DMS53 (cell line): ENCODE measurements around the gene CREB5.
"Not testable (repeated sequence)": the region's sequence is repeated elsewhere in the genome, so short reads cannot be mapped to it uniquely, and the experiment has no call there.

Experiments used
- DNase-seq: peaks from one replicate; lab custom pipeline; 2025; lab: John Stamatoyannopoulos, UW

The CREB5 gene

DNA sequence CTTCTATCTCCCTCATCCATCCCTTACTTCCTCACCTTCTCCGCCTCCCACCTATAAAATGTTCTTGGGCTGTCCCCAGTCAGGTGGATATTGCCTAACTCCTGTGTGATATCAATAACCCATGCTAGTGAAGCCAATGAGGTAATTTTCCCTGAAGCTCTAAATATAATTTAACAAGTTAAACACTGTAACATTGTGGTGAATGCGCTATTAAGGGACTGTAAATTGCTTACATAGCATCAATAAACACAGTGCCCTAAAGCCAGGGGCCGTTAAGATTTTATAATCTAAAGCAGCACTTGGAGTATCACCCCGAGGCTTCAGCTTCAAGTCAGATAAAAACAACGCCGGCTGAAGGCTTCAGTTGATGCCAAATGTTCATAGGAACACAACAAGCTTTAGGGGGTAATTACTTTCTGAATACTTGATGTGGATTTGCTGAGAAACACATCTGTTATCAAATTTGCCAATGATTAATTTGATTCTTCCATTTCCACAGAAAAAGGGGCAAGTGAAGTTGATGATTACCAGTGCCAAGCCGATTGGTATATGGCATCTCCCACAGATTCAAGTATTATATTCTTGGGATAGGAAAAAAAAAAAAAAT is 138.4 kb downstream of the CREB5 start:
- DNase-seq: no peak

DNA sequence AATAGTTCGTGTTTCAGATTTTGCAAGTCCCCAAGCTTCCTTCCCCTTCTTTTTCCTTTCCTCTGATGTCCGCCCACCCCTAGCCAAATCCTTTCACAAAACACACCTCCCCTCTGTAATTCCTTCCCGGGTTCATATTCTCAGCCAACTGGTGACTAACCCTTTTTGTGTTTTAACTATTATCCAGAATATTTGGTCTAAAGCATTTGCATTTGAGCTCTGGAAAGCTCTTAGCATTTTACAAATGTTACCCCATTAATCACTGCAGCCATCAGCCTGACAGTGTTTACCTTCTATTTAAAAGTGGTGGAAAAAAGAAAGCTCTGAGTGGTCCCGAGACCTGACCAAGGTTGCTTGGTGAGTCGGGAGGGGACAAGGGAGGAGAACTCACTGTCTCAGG is 139.0 kb downstream of the CREB5 start:
- no peak for DNase-seq

DNA sequence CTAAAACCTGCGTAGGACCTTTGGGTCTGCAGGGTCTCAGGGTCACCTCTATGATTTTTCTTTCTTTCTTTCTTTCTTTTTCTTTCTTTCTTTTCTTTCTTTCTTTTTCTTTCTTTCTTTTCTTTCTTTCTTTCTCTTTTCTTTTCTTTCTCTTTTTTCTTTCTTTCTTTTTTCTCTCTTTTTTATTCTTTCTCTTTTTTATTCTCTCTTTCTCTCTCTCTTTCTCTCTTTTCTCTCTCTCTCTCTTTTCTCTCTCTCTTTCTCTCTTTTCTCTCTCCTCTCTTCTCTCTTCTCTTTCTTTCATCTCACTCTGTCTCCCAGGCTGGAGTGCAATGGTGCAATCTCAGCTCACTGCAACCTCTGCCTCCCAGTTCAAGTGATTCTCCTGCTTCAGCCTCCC is 139.4 kb downstream of the CREB5 start:
- DNase-seq: not testable (repeated sequence)

GRCh38 chr7:28554802-28555471 is 142.6 kb downstream of the CREB5 start:
- DNase-seq: peak; percentile 41

DNA sequence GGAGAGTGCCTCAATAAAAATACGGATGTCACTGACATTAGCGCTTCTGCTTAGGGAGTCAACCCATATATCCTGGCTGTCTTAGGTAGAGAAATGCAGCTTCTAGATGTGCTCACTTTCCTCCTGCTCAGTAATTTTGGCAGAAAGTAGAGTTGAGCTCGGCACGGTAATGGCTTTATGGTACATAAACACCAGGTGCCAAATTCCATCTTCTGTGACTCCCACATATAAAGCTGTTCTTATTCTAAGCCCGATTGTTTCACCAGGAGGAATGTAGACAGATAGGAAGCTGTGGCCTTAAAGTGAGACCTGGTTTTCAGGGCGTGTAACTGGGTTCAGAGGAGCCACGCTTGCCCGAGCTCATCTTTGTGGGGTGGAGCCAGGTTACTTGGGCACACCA is 143.7 kb downstream of the CREB5 start:
- no peak for DNase-seq

GRCh38 chr7:28556671-28557070 is 144.4 kb downstream of the CREB5 start:
- no peak for DNase-seq

GRCh38 chr7:28558236-28558635 is 145.9 kb downstream of the CREB5 start:
- peak; percentile 64 for DNase-seq

DNA sequence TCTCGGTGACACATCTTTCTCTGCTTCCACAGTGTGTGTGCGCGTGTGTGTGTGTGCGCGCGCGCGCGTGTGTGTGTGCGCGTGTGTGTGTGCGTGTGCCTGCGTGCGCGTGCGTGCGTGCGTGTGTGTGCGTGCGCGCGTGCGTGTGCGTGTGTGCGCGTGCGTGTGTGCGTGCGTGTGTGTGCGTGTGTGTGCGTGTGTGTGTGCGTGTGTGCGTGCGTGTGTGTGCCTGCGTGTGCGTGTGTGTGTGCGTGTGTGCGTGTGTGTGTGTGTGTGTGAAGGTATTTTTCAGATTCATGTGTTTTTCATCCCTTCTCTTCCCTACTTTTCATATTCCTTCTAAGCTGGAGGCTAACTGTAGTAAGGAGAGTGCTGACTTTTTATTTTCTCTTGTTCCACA is 148.4 kb downstream of the CREB5 start:
- DNase-seq: no peak

- no peak for DNase-seq
These were observed 151.7 kb downstream of the CREB5 start for GRCh38 chr7:28564033-28564432.

- DNase-seq: no peak
These were observed 152.5 kb downstream of the CREB5 start for GRCh38 chr7:28564755-28565374.

DNA sequence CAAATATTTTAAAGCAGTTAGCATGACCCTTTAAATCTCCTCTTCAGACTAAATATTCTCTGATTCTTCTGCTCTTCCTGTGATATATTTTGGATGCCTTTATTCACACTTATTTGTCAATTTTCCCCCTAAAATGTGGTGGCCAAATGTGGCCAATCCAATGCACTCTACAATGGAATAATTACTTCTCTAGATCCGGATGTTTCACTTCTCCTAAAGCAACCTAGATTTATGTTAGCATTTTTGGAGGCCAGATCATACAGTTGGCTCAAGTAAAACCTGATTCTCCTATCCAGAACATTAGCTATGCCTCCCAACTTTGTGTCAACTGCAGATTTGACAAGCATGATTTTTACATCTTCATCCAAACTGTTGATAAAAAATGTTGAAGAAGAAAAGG is 153.7 kb downstream of the CREB5 start:
- no peak for DNase-seq

DNA sequence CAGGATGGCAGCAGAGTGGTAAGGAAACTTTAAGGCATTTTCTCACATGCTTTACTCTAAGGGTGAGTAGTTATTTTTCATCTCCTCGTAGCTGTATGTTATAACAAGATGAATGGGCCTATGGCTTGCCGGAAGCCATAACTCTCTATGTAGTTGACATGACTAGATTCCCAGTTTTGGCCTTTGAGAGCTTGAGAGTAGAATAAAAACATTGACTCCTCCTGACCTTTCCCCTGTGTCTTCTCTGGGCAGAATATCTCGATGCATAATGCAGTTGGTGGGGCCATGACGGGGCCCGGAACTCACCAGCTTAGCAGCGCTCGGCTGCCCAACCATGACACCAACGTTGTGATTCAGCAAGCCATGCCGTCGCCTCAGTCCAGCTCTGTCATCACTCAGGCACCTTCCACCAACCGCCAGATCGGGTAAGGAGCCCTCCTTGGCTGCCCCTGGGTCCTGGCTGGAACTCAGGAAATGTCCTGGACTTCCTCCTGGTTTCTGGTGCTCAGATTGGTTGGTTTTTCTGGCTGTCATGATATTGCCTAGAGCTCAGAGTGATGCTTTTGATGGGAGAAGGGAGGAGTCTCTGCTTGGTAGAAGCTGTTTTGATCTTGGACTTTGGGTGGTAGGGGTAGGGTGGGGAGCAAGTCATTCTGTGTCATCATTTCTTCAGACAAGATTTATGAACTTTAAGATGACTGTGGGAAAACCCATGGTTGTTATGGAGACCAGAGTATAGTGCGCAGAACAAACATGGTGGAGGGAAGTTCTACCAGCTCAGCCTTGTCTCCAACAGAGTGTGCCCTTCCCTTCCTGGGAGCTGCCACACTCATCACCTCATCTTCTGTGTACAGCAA is 158.0 kb downstream of the CREB5 start:
- DNase-seq: no peak

- DNase-seq: no peak
These were observed 158.6 kb downstream of the CREB5 start for GRCh38 chr7:28570970-28571288.

- no peak for DNase-seq
These were observed 159.1 kb downstream of the CREB5 start for GRCh38 chr7:28571405-28571804.

DNA sequence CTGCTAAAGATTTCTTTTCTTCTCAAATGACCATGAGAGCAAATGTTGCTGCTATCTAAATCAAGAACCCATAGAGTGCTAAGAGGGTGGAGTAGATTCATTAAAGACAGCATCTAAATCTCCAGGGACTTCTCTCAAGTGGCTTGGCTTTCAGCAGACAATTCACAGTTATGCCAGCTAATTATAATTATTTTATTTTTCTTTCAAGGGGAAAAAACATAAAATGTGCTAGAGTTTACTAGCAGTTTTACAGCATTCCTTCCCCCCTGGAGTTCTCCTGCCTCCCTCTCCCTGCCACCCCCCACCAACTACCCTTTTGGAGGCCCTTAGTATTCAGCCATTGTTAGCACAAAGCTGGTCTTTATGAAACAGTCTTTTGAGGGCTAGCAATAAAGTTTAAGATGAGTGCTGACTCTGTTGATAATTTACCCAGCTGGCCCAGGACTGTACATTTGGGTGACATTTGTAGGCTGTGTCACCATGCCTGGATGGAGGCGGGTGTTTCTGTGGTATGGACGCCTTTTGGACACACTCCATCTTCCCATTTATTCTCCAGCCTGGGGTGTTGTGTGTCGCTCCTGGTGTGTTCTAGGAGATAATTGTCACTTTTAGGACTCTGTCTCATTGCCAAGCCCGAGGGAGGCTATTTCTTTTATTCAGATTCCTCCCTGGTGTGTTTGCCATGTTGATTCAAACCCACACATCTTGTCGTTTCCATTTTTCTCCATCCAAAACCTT is 160.2 kb downstream of the CREB5 start:
- peak; percentile 61 for DNase-seq

GRCh38 chr7:28573059-28573553 is 160.8 kb downstream of the CREB5 start:
- DNase-seq: peak; percentile 93

GRCh38 chr7:28573651-28574301 is 161.5 kb downstream of the CREB5 start:
- peak; percentile 80 for DNase-seq

GRCh38 chr7:28575241-28575643 is 162.9 kb downstream of the CREB5 start:
- DNase-seq: no peak

GRCh38 chr7:28576656-28577055 is 164.3 kb downstream of the CREB5 start:
- DNase-seq: no peak

DNA sequence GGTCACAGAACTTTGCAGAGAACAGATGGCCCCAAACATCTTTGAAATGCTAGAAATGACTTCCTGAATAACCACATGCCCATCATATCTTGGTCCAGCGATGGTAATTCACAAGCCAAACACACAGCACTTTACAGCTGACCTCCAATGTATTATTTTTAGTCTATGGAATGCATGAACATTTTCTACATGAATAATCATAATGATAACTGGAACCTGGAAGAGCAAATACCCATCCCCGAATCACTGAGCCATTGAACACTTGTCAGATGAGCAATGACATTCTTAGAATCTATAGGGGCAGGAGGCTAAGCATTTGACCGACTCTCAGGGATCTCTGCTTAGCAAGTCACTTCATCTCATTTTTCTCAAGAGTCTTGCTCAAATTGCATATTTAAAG is 167.3 kb downstream of the CREB5 start:
- DNase-seq: no peak

- no peak for DNase-seq
These were observed 168.3 kb downstream of the CREB5 start for GRCh38 chr7:28580665-28581064.
